ENCODE data around the gene NADSYN1.

DNA sequence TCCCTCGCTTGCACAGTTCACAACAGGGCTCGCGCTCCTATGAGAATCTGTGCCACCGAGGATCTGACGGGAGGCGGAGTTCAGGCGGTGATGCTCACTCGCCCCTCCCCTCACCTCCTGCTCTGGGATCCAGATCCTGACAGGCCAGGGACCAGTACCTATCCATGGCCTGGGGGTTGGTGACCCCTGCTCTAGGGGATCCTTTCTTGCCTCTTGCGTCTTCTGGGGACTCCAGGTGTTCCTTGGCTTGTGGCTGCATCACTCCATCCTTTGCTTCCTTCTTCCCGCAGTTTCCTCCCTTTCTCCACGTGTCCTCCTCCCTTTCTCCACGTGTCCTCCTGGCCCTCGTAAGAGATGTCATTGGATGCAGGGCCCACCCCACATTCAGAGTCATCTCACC is 43.4 kb downstream of the NADSYN1 start:
- TF ChIP-seq, protein P1, sequence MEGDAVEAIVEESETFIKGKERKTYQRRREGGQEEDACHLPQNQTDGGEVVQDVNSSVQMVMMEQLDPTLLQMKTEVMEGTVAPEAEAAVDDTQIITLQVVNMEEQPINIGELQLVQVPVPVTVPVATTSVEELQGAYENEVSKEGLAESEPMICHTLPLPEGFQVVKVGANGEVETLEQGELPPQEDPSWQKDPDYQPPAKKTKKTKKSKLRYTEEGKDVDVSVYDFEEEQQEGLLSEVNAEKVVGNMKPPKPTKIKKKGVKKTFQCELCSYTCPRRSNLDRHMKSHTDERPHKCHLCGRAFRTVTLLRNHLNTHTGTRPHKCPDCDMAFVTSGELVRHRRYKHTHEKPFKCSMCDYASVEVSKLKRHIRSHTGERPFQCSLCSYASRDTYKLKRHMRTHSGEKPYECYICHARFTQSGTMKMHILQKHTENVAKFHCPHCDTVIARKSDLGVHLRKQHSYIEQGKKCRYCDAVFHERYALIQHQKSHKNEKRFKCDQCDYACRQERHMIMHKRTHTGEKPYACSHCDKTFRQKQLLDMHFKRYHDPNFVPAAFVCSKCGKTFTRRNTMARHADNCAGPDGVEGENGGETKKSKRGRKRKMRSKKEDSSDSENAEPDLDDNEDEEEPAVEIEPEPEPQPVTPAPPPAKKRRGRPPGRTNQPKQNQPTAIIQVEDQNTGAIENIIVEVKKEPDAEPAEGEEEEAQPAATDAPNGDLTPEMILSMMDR (IDR thresholded peaks at IDR 0.05) = no peak
- no peak for TF ChIP-seq POLR2A (IDR thresholded peaks at IDR 0.05)
- TF ChIP-seq POLR2AphosphoS5 (IDR thresholded peaks at IDR 0.05) = no peak

Data from gastroesophageal sphincter (tissue), 3 donors.